ENCODE measurements around the gene TUT1. TPM values are rescaled to one million over a fixed set of nuclear protein-coding genes. Genes with fewer than 3 reads are reported as not detected.

The TUT1 gene
- 10 to 100 TPM; 10.8 to 19.4 TPM for total RNA-seq
- 10 to 100 TPM; 15.2 to 21.9 TPM for polyA plus RNA-seq
- long read RNA-seq, donor 1, transcript TUT1-202 (9 exons, 2,826 nt): major isoform, 5 of 8 reads
- long read RNA-seq, donor 1, partial matches to known transcripts: 0 of 8 reads
- long read RNA-seq, donor 1, other reads (novel, unspliced or antisense): 0 of 8 reads
- long read RNA-seq, donor 2, partial matches to known transcripts: 0 of 1 reads
- long read RNA-seq, donor 2, other reads (novel, unspliced or antisense): 0 of 1 reads
- long read RNA-seq, donor 3, partial matches to known transcripts: 0 of 5 reads
- long read RNA-seq, donor 3, other reads (novel, unspliced or antisense): 0 of 5 reads
- long read RNA-seq, donor 4, partial matches to known transcripts: 0 of 2 reads
- long read RNA-seq, donor 4, other reads (novel, unspliced or antisense): 0 of 2 reads
- long read RNA-seq, donor 5, partial matches to known transcripts: 0 of 6 reads
- long read RNA-seq, donor 5, other reads (novel, unspliced or antisense): 0 of 6 reads

- Histone ChIP-seq H3K27ac (ENCODE audit: low read depth in 1 of 2, low read length in 1 of 2) (peak within 1 kb of the TSS; percentile 87 to 97), H3K4me1 (ENCODE audit: control insufficient read depth in 5 of 5, insufficient read depth in 5 of 5, low read length in 5 of 5) (peaks cover 0 to 11% (median 0%) of the 10 kb centered on the region in 5 donors), H3K27me3 (ENCODE audit: control insufficient read depth in 3 of 3, insufficient read depth in 3 of 3, low read length in 2 of 3) (no peaks in the 10 kb centered on the region), H3K36me3 (ENCODE audit: control insufficient read depth in 4 of 4, insufficient read depth in 4 of 4, low read length in 4 of 4) (peaks cover 21 to 39% (median 27%) of the 10 kb centered on the region in 4 donors), H3K9ac (ENCODE audit: insufficient read depth in 1 of 2, low read length in 2 of 2) (peak within 1 kb of the TSS; percentile 50 to 98), H3K4me3 (peak within 1 kb of the TSS; percentile 85), H3K9me3 (ENCODE audit: control insufficient read depth in 4 of 4, insufficient read depth in 3 of 4, low read length in 3 of 4) (no peaks in the 10 kb centered on the region)
- 0% methylated on average over 58 of the region's 58 CpGs for whole genome bisulfite sequencing, 2 donors
- ATAC-seq (ENCODE audit: insufficient read depth, low FRiP score) (peak; percentile 97), DNase-seq (peak; percentile 98 to 100 (median 99))
- TF ChIP-seq CTCF (IDR thresholded peaks at IDR 0.05; ENCODE audit: control extremely low read depth, extremely low read depth): no peak
Measured at GRCh38 chr11:62591448-62592145, at the start of gene TUT1. Gene TUT1, minus strand, starts transcription at chr11:62591523. Its CDS starts 38 bp downstream, at chr11:62591485.

- Histone ChIP-seq H3K4me3 (no peak overlapping the region), H3K27ac (ENCODE audit: low read depth in 1 of 2, low read length in 1 of 2) (no peak overlapping the region), H3K36me3 (ENCODE audit: control insufficient read depth in 4 of 4, insufficient read depth in 4 of 4, low read length in 4 of 4) (peaks cover 37 to 64% (median 62%) of the 10 kb centered on the region in 4 donors), H3K27me3 (ENCODE audit: control insufficient read depth in 3 of 3, insufficient read depth in 3 of 3, low read length in 2 of 3) (no peaks in the 10 kb centered on the region), H3K9me3 (ENCODE audit: control insufficient read depth in 4 of 4, insufficient read depth in 3 of 4, low read length in 3 of 4) (no peaks in the 10 kb centered on the region), H3K4me1 (ENCODE audit: control insufficient read depth in 5 of 5, insufficient read depth in 5 of 5, low read length in 5 of 5) (no peaks in the 10 kb centered on the region), H3K9ac (ENCODE audit: insufficient read depth in 1 of 2, low read length in 2 of 2) (no peak overlapping the region)
- DNase-seq (no peak), ATAC-seq (ENCODE audit: insufficient read depth, low FRiP score) (no peak)
- no peak for TF ChIP-seq CTCF (IDR thresholded peaks at IDR 0.05; ENCODE audit: control extremely low read depth, extremely low read depth)
- WGBS, 2 donors: 94 to 96% methylated on average over 6 of the region's 6 CpGs
Measured at GRCh38 chr11:62632492-62632891, 41.2 kb upstream of the TUT1 start.

GRCh38 chr11:62627713-62628112 is 36.4 kb upstream of the TUT1 start:
- Histone ChIP-seq H3K9me3 (ENCODE audit: control insufficient read depth in 4 of 4, insufficient read depth in 3 of 4, low read length in 3 of 4) (no peaks in the 10 kb centered on the region), H3K9ac (ENCODE audit: insufficient read depth in 1 of 2, low read length in 2 of 2) (no peak overlapping the region), H3K27ac (ENCODE audit: low read depth in 1 of 2, low read length in 1 of 2) (no peak overlapping the region), H3K4me1 (ENCODE audit: control insufficient read depth in 5 of 5, insufficient read depth in 5 of 5, low read length in 5 of 5) (peaks cover 0 to under 1% (median 0%) of the 10 kb centered on the region in 5 donors), H3K27me3 (ENCODE audit: control insufficient read depth in 3 of 3, insufficient read depth in 3 of 3, low read length in 2 of 3) (no peaks in the 10 kb centered on the region), H3K4me3 (no peak overlapping the region), H3K36me3 (ENCODE audit: control insufficient read depth in 4 of 4, insufficient read depth in 4 of 4, low read length in 4 of 4) (peaks cover 26 to 64% (median 62%) of the 10 kb centered on the region in 4 donors)
- TF ChIP-seq CTCF (IDR thresholded peaks at IDR 0.05; ENCODE audit: control extremely low read depth, extremely low read depth): no peak
- WGBS, 2 donors: 84 to 90% methylated on average over 3 of the region's 3 CpGs
- ATAC-seq (ENCODE audit: insufficient read depth, low FRiP score) (no peak), DNase-seq (no peak)

Data from lung (tissue), 16 donors.